ENCODE data around the gene MPST.

MPST gene

GRCh38 chr22:37044634-37045625, 25.4 kb downstream of the MPST start:
- peak in 1 of 2 donors; percentile 28 for DNase-seq (ENCODE audit: low read depth in 2 of 2)

- DNase-seq (ENCODE audit: low read depth in 2 of 2) = no peak
Observed at GRCh38 chr22:37045958-37046357, 26.4 kb downstream of the MPST start.

- DNase-seq (ENCODE audit: low read depth in 2 of 2) = no peak
Observed at GRCh38 chr22:37046589-37046988, 27.0 kb downstream of the MPST start.

- DNase-seq (ENCODE audit: low read depth in 2 of 2) = no peak
Observed at GRCh38 chr22:37047006-37047405, 27.5 kb downstream of the MPST start.

- DNase-seq (ENCODE audit: low read depth in 2 of 2) = no peak
Observed at GRCh38 chr22:37048133-37048532, 28.6 kb downstream of the MPST start.

- DNase-seq (ENCODE audit: low read depth in 2 of 2) = no peak
Observed at GRCh38 chr22:37049224-37049623, 29.7 kb downstream of the MPST start.

- no peak for DNase-seq (ENCODE audit: low read depth in 2 of 2)
Observed at GRCh38 chr22:37050913-37051312, 31.4 kb downstream of the MPST start.

GRCh38 chr22:37051391-37052385, 32.1 kb downstream of the MPST start, which contains the start of gene KCTD17:
Gene KCTD17 (plus strand): TSS chr22:37051742. CDS start chr22:37051761, 19 bp downstream.
- peak; percentile 73 to 75 for DNase-seq (ENCODE audit: low read depth in 2 of 2)

- DNase-seq (ENCODE audit: low read depth in 2 of 2) = no peak
Observed at GRCh38 chr22:37052386-37053309, 33.1 kb downstream of the MPST start.

GRCh38 chr22:37053310-37054055, 33.9 kb downstream of the MPST start:
- no peak for DNase-seq (ENCODE audit: low read depth in 2 of 2)

GRCh38 chr22:37054056-37054395, 34.5 kb downstream of the MPST start:
- no peak for DNase-seq (ENCODE audit: low read depth in 2 of 2)

GRCh38 chr22:37054600-37055365, 35.2 kb downstream of the MPST start:
- no peak for DNase-seq (ENCODE audit: low read depth in 2 of 2)

- DNase-seq (ENCODE audit: low read depth in 2 of 2) = no peak
Observed at GRCh38 chr22:37056246-37056645, 36.7 kb downstream of the MPST start.

- DNase-seq (ENCODE audit: low read depth in 2 of 2) = no peak
Observed at GRCh38 chr22:37057226-37057625, 37.7 kb downstream of the MPST start.

- DNase-seq (ENCODE audit: low read depth in 2 of 2) = no peak
Observed at GRCh38 chr22:37057796-37058510, 38.4 kb downstream of the MPST start.

GRCh38 chr22:37058917-37059701, 39.6 kb downstream of the MPST start:
- DNase-seq (ENCODE audit: low read depth in 2 of 2) = no peak

- DNase-seq (ENCODE audit: low read depth in 2 of 2) = no peak
Observed at GRCh38 chr22:37059876-37060449, 40.4 kb downstream of the MPST start.

Measured in stimulated activated CD4-positive, alpha-beta T cell treated with anti-CD3 and anti-CD28 coated beads, Interleukin-4, amount 100 ng/mL, for 48 hours (primary cell).